GM18870 (cell line): ENCODE results near the gene RNF144A.

Experiments
- ATAC-seq: cut with Tn5 transposase; IDR thresholded peaks from one replicate; pipeline ENCODE4 v1.9.1; 2021; ENCODE audit warnings: moderate library complexity; ENCODE audit not compliant: unreplicated experiment

RNF144A gene

DNA sequence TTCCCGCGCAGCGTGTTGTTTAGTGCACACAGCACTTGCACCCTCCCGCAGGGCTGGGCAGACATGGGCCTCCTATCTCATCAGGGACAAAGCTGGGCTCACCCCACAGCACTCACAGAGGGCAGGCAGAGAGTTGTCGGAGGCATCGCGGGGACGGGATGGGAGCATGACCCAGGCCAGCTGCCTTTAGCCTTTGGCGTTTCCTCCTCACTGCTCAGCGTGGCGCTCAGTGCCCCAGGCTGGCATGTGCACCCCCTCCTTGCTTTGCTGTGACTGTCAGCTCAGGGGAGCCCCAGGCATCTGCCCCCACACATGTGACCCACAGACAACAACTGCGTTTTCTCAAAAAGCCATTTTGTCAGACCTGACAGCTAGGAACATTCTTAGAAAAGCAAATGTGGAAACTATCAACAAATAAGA, 101.1 kb downstream of the RNF144A start:
- no peak for ATAC-seq

DNA sequence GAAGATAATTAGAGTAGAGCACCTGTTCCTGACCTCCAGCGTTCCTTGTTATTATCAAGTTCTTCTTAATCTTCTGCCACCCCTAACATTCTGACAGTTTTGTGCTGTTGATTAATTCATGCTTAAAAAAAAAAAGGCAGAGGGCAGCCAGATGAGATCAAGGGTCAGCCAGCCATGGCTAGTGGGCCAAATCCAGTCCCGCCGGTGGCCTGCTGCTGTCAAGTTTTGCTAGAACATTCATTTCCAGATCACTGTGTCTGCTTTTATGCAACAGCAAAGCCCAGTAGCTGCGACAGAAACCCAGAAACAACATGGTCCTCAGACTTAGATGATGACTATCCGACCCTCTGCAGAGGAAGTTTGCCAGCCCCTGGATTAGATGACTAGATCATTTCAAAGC, 101.6 kb downstream of the RNF144A start:
- no peak for ATAC-seq

DNA sequence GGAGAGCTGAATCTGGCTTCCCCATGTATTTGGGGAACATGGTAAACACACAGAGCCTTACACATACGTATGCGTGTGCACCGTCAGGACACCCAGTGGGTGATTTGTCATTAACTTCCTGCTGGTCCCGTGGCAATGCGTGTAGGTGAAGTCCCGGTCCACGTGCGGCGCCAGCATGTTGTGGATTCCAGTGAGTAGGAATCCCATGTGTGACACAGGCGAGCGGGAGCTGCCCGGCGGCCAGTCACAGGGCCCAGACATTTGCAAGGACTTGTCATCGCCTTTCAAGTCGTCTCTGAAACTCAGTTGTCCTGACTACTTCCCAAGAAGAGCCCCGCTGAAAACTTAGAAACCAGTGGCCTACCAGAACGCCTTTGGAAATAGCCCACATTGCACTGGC, 102.0 kb downstream of the RNF144A start:
- ATAC-seq, result no peak

DNA sequence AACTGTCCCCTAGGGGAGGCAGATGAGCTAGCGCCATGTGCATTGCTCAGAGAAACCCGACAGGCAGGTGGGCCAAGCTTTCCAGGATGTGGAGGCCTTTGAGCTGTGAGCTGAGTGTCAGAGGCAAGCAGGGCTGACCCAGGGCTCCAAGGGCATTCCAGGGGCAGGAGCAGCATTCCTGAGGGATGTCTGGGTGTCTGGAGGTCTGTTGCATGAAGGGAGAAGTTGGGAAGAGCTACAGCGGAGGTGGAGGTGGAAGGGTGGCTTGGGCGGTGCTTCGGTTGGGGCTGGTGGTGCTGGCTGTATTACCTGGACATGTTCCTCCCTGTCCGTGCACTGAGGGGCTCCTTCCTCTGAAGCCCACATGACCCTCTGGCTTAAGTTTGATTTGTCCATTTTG, 102.8 kb downstream of the RNF144A start:
- ATAC-seq, result no peak

DNA sequence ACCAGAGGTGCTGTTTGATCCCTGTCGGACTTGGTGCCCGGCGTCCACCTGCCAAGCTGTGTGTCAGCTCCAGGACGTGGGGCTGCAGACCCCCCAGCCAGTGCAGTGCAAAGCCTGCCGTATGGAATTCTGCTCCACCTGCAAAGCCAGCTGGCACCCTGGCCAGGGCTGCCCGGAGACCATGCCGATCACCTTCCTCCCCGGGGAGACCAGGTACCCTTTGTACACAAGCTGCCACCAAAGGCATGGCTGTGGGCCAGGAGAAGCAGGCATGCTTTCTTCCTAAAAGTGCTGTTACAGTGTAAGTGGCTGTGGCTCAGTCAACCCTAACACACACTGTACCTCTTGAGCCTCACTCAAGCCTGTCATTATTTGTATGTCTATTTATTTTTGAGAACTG, 103.3 kb downstream of the RNF144A start:
- no peak for ATAC-seq

DNA sequence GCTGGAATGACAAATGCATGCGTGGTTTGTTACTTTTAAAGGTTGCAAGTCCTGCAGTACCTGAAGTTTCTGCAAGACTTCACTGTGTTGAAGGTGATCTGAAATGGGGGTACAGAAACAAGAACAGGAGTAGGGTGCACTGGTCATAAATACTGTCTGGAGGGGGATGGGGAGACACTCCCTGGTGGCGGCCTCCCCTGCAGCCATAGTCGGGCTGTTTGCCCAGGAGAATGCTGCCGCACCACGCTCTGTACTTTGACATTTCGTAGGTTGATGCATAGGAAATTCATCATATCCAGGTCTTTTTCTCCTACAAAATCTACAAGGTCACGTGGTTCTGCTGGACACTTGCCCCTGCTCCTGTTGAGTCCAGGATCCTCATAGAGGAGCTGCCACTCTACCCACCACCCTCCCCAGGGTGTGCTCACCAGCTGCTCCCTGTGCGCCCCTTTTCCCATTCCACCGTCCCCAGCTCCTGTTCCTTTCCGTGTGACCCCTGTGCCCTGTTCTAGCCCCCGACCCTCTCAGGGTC, 103.8 kb downstream of the RNF144A start:
- ATAC-seq, result no peak

DNA sequence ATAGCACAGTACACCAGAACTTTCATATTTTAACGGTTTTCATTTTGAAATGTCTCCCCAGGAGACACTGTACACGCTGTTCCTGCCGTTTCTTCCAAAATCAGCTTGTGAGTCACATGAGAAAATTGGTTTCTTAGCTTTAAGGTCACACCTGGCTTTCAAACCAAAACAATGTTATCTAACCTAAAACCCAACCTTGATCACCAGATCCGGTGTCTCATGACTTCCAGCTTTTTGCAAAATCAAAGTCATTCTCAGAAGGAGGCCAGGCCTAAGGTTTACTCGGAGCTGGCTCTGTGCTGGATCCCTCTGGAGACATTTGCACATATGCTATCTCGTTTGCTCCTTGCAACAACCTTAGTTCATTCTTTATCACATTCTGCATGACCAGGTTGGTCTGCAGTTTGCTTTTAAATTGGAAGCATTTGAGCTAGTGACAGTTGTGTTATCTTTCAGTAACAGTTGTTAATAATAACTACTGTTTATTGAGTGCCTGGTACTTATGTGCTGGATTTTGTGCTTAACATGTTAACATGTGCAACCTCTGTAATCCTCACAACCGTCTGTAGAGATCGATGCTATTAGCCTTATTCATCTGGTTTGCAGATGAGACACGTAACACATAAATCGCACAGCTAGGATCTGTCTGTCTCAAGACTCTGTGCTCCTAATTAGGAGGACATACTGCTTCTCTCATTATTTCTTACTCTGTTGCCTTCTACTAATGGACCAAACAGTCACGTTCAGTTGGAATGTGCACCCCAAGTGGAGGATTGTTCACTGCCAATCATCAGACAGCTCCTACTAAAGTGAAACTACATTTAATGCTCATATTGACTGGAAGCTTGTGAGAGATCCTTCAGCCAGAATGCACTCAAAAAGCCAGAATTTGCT, 105.5 kb downstream of the RNF144A start:
- no peak for ATAC-seq

DNA sequence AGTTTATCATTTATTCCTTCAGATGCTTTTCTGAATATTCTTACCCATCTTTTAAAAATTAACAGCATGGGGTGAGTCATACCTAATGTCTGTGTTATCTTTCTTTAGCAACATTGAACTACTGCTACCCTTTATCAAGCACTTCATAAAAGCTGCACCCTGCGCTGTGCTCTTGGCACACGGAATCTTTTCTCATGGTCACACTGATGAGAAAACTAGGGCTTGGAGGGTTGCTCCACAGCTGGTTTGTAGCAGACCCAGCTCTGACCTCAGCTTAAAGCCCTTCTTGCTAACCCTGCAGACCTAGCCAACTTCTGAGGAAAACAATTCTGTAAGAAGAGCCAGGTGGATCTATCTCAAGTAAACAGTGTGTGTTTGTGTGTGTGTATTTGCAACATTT, 106.3 kb downstream of the RNF144A start:
- ATAC-seq, result no peak

DNA sequence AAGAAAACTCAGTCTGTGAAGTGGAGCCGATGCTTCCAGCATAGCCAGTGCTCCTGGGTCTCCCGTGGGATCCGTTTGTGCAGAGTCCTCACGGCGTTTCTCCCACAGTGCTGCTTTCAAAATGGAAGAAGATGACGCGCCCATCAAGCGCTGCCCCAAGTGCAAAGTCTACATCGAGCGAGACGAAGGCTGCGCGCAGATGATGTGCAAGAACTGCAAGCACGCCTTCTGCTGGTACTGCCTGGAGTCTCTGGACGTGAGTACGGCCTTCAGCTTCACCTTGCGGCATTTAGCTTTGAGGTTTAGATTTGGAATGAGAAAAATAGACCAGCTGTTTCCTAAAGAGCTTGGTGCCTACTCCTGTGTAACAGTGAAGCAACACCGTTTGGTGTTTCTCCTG, 107.0 kb downstream of the RNF144A start:
- ATAC-seq, result no peak

DNA sequence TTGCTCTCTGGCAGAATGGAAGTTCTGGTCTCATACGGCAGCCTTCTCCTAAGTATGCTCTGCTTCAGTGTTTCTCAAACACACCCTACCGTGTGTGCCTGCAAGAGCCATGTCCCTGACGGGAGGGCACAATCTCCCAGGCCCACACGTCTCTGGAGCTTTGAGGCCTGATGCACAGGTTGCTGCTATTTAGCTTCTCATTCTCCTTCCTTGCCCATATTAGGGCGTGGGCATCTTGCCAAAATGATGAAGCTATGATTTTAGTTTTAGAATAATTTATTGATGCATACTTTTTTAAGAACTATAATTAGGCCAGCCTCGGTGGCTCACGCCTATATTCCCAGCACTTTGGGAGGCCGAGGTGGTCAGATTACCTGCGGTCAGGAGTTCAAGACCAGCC, 107.9 kb downstream of the RNF144A start:
- no peak for ATAC-seq

DNA sequence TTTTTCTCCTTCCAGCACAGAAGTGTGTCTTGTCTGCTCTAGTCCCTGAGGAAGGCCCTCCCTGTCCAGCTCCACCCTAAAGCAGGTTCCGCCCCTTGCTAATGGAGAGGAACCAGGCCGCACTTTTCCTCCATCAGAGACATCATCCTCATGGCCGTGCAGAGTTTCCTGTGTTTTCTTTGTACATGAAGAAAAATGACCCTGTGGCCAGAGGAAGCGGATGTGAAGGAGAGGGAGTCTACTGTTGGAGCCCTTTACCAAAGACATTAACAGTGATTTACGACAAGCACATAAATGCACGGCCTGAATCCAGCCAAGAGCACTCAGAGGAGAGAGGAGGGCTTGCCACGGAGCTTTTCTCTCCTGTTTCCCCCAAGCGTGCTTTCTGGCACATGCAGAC, 109.5 kb downstream of the RNF144A start:
- no peak for ATAC-seq

DNA sequence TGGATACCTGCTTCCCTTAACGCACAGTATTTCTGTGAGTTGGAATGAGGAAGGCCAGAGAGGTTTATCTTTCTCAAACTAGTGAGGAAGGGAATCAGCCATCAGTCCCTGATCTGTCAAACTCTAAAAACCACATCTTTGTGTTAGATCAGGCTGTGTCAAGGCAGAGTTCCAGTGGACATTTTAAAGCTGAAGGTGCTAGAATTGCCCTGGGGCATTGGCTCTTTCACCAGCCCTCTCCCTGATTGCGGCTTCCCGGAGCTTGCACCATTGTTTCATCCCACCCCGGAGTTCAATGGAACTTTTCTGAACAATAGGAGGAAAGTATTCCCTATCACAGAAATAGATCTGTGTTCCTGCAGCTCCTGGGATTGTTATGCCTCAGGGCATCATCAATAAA, 110.2 kb downstream of the RNF144A start:
- ATAC-seq, result no peak

DNA sequence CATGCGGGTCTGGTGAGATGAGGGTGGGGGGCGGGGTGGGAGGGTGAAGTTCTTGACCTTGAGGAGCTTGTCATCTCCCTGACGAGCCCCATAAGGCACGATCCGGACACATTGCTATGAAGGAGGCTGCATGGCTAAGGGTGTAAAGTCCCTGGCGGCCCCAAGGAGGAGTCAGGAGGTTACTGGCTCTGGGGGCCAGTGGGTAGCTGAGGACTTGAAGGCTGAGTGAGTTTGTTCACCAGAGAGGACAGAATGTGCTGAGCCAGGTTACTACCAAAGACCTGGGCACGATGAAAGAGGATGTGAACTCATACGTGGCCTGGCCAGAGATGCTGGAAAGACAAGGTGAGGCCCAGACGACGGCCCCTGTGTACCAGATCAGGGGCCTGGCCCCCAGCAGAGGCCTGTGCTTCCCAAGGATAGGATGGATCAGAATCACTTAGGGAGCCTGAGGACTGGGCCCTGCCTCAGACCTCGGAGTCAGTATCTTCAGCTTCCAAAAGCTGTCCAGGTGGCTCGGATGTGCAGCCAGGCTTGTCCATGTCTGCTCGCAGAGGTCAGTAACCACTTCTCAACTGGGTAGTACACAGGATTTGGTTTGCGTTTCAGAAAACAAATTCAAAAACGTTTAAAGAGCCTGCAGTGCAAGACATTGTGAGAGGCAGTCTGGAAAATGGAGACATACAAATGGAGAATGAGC, 110.9 kb downstream of the RNF144A start:
- ATAC-seq, result no peak

DNA sequence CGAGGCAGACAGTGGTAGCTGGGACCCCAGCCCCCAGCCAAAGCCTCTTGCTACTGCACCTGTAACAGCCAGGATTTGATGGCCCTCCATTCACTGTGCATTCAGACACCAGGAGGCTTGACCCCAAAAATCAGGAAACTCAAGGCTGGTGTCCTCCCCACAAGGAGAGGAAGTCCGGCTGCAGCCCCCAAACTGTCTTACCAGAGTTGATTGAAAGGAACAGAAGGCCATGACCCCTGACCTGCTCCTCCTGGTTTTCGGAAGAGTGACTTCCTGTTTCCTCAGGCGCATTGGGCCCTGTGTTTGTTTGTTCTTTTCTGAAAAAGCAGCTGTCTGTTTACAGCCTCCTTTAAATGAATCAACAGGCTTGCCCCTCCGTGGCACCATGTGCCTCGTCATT, 111.6 kb downstream of the RNF144A start:
- ATAC-seq, result no peak

DNA sequence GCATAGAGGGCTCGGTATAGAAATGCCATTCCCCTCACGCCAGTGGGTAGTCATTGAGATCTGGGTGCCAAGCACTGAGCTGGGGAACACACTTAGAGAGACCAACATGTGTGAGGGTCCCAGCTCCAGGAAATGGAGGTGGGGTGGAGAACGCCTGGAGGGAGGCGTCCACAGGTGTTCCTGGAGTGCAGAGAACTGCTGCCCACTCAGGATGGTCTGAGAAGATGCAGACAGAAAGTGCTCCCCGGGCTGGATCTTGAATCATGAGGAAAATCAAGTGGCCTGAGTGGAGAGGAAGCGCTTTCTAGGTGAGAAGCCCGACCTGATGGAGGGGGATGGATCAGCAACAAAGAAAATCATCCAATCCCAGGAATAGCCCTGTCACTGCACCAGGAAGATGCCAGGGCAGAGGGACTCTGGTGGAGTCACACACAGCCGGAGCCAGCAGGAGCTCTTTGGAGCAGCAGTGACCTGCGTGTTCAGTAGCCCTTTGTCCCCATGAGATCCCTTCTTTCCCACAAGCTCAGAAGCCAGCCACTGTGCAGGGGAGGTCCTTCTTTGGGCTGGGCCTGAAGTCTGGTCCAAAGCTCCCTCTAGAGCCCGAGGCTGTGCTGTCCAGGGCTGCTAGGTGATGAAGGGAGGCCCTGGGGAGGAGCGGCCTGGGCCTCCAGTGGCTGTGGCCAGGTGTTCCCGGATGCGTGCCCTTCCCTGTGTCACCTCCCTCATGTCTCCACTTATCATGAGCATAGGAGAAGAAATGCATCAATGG, 112.3 kb downstream of the RNF144A start:
- ATAC-seq, result no peak

DNA sequence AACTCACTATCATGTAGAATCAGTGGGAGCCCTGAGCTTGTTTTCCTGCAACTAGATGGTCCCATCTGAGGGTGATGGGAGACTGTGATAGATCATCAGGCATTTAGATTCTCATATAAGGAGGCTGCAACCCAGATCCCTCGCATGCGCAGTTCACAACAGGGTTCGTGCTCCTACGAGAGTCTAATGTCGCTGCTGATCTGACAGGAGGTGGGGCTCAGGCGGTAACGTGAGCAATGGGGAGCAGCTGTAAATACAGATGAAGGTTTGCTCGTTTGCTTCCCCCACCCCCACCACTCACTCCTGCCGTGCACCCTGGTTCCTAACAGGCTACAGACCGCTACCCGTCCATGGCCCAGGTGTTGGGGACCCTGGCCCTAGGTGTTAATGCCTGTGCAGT, 113.6 kb downstream of the RNF144A start:
- no peak for ATAC-seq

DNA sequence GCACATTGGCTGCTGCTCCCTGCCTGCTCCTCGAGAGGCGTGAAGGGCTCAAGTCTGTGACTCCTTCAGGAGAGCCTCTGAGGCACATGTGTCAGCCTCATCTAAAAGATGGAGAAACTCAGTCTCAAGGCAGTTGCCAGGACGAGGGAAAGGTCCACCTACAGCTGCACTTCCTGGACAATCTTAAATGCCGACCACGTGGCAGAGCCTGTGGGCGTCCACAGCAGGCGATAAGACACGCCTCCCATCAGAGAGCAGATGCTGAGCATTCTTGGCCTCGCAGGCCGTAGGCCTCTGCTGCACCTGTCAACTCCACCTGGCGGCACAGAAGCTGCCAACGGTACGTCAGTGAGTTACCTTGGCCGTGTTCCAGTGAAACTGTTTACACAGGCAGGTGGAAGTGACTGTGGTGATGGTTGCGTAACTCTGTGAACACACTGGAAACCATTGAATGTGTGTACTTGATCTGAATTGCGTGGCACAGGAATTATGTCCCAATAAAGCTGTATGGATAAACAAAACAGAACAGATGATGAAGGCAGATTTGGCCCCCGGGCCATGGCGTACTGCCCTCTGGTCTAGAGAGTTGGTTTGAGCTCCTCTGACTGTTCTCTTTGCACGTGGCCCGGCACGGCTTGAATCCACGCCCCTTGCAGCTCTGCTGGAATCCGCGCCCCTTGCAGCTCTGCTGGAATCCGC, 114.5 kb downstream of the RNF144A start:
- ATAC-seq, result no peak

DNA sequence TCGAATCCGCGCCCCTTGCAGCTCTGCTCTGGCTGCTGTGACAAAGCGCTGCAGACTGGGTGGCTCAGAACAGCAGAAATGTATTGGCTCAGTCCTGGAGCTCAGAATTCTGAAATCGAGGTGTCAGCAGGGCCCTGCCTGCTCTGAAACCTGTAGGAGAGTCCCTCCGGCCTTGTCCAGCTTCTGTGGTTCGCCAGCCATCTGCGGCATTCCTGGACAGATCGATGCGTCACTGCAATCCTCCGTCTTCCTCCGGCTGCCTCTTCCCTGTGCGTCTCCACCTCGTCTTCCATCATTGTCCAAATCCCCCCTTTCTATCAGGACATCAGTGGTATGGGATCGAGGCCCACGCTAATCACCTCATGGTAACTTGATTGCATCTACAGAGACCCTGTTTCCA, 115.2 kb downstream of the RNF144A start:
- ATAC-seq, result no peak

DNA sequence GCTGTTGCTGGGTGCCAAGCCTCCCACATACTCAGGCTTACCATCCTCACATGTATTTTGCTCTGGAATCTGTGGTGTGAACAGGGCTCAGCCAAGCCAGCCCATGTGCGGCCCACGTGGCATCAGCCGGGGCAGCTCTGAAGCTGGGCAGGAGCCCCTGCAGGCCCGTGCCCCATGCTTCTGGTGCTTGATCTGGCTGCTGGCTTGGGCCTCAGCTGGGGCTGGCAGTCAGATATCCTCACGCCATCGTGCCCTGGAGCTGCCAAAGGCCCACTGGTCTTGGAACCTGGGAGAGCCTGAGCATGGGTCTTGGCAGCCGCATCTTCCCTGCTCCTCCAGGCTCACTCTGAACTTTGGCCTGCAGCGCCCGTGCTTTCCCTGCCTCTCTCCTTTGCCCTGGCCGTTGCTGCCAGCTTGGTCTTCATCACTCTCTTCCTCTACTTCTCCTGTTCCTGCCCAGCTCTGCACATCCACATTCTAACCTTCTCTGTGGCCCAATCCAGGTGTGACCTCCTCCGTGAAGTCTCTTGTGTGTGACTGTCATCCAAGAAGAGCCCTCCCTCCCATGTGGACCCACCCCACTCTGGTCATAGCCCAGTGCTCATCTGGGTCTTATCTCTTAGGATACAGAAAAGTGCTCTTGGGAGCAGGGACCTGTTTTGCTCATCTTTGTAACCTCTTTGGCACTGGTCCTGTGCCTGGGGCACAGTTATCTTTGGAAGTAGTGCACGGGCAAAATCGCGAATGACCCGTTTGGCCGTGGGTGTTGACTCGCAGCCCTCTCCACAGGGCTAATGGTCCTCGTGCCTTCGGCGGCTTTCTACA, 116.1 kb downstream of the RNF144A start:
- ATAC-seq, result no peak

DNA sequence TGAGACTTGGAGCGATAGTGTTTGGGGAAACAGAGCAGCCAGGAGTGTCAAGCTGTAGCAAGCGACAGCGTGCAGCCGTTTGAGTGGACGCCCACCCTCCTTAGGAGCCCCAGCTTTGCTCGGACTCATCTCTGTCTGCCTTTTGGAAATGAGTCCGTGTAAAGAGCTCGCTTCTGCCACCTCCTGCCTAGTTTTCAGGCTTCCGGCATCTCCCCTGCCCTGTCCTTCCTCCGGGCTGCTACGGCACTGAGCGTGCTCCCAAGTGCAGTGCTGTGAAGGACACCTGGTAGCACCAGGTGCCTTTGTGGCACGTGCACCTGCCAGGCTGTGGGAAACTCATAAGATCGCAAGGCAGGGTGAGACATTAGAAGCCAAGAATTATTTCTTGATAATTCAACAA, 117.1 kb downstream of the RNF144A start:
- ATAC-seq, result no peak
